ENCODE results near the gene BRSK2.

The BRSK2 gene

DNA sequence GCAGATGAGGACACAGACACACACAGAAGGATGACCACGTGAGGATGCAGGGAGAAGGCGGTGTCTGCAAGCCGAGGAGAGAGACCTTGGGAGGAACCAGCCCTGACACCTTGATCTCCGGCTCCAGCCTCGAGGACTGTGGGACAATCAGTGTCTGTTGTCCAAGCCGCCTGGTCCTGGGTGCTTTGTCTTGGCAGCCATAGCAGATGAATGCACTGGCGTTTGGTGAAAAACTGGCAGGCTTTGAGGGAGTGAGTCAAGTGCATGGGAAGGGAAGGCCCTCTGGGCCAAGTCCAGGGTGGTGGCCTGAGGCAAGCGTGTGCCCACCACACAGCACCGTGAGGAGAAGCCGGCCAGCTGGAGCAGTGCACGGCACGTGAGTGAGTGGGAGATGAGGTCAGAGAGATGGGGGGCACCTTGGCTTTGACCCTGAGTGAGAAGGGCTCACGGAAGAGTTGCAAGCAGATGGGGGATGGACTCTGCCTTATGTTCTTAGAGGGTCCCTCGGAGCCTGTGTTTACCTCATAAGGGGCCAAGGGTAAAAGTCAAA lies 12.4 kb upstream of the BRSK2 start:
- no peak for DNase-seq

DNA sequence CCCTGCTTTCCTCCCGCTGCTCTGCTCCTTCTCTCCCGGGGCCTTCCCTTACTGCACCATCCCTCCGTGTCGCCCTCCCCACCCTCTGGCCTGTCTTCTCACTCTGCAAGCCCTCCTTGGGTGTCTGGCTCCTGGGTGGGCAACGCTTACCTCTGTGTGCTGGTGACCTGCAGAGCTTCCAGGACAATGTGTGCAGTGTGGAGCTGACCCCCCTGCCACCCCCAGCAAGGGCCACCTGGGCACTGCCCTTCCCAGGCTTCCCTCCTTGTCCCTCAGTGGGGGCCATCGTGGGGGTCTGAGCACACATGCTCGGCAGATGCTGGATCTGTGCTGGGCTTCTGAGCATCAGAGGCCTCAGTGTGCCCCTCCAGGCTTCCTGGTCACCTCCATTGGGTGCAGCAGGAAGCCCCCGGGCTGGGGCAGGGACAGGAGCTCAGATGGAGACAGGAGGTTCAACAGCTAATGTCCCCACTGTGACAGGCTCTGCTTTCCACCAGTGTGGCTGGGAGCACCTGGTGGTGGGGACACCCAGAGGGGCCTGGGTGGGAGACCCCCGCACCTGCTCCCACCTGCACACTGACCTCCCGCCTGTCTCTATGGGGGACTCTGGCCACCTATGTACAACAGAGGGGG lies 7.8 kb upstream of the BRSK2 start:
- no peak for DNase-seq

DNA sequence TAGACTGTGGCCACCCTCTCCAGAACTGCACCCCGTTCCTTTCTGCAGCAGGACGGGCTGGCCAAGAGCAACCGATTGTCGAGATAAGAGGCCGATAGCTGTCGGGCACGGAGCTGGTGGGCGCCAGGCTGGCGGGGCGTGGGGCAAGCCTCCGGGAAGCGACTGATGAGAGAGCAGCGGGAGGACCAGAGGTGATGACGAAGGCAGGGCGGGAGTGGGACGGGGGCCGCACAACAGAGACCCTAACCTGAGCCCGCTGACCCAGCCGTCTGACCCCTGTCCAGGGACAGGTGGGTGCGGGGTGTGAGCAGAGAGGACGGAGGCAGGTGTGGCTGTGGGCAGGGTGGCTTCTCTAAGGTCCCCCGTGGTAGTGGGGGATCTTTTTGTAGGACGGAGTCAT lies 7.3 kb upstream of the BRSK2 start:
- no peak for DNase-seq

DNA sequence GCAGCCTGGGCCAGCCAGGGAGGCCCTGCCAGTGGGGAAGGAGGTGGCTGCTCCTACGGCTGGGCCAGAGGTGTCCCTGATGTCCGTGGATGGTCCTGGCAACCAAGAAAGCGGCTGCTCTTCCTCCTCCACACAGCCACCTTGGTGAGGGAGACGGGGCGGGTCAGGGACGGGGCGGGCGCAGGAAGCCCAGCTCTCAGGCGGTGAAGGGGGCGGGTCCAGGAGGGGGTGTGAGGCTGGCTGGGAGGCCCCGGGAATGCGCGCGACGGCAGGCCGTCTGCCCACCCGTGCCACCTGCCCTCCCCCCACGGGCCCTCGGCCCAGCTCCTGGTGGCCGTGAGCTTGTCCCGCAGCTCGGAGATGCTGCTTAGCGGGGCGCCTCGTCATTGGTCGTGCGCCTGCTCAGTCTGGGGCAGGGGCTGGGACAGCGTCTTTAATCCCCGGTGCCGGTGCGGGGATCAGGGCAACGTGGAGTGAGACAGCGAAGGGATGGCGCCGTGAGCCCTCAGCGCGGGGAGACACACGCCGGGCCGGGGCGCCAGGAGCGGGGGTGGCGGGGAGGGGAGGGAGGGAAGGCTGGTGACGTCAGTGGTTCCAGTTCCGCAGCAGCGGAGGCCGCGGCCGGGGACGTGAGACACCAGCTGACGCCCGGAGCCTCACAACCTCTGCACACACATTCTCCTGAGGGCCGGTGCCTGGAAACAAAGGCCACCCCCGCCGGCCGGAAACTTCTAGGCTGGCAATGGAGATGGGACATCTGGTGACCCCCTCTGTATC lies 6.7 kb upstream of the BRSK2 start:
- peak; percentile 80 for DNase-seq

DNA sequence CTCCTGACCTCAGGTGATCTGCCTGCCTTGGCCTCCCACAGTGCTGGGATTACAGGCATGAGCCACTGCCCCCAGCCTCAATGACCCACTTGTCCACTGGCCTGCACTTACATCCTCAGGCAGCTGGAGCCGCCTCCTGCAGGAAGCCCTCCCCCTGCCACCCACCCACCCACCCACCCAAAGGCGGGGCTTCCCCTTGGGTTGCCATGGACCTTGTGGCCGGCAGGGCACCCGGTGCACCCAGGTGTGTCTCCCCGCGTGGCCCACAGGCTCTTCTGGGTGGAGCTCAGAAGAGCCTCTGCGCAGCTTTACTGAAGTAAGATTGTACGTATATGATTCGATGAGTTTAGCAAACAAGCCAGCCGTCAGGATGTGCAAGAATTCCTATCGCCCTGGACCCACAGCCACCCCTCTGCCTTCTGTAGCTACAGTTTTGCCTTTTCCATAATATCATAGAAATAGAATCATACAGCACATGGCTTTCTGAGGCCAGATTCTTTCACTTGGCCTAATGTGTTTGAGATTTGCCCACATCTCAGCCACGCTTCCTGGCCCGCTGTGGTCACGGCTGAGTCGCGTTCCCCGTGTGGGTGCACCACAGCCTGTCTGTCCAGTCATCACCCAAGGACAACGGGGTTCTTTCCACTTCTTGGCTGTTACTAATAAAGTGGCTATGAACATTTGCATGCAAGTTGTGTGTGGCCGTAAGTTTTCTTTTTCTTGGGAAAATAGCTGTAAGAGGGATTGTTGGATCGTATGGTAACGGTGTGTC lies 5.3 kb upstream of the BRSK2 start:
- no peak for DNase-seq

DNA sequence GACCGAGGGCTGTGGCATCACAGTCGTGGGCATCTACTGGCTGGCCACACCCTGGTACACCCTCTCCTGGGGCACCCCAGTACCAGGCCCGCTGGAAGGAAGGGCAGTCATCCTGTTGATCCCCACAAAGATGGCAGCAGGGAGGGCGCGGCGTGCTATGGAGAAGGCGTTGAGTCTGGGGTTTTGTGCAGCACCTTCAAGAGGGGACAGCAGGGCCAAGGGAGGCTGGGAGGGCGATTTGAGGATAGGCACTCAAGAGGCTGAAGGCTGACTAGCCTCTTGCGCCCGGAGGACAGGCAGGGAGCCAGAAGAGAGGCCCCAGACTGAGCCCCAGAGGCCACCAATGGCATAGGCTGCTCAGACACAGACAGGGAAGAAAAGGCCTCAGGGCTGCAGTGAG lies 2.2 kb upstream of the BRSK2 start:
- no peak for DNase-seq

DNA sequence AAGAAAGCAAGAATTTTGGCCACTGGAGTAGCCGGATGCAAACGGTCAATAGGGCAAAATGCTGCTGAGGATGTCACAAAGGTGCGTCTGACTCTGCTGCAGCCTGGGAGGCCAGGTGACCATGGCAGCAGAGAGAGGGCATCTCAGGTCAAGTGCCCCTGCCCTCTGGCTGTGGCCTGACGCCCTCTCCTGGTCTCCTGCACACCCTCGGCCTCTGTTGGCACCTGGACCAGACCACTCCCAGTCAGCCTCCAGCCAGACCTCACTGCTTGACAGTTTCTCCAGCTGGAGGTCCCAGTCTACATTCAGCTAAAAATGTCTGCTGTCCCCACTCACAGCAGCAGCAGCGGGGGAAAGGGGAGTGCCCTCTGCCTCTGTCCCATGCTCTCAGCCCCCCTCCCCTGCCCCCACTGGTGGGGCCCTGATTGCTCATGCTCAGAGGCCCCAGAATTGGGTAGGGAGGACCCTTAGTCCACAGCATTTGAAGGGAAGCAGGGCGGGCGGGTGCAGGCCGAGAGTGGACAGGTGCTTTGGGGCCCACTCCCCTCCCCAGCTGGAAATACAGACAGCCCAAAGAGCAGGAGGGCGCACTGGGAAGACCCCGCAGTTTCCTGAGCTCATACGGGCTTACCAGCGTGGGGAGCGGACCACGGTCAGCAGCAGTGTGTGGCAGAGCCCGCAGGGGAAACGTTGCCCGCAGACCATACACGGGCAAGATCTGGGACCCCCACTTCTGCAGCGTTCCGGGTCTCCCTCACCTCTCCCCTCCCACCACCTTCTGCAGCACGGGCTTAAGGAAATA lies 1.6 kb upstream of the BRSK2 start:
- no peak for DNase-seq

DNA sequence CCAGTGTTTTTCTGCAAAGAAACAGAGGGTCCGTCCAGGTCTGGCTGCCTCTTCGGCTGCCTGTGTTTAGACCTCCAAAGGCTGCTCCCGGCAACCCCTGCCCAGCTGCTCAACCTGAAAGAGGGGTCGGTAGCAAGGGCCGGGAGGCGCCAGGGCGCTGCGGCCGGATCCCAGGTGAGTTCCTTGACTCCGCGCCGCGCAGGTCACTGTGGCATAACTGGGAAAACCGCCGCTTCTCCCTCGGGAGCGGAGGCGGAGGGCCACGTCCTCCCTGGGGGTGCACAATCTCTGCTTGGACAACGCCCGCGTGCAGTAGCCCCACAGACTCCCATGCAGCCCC lies 1.0 kb upstream of the BRSK2 start:
- no peak for DNase-seq

DNA sequence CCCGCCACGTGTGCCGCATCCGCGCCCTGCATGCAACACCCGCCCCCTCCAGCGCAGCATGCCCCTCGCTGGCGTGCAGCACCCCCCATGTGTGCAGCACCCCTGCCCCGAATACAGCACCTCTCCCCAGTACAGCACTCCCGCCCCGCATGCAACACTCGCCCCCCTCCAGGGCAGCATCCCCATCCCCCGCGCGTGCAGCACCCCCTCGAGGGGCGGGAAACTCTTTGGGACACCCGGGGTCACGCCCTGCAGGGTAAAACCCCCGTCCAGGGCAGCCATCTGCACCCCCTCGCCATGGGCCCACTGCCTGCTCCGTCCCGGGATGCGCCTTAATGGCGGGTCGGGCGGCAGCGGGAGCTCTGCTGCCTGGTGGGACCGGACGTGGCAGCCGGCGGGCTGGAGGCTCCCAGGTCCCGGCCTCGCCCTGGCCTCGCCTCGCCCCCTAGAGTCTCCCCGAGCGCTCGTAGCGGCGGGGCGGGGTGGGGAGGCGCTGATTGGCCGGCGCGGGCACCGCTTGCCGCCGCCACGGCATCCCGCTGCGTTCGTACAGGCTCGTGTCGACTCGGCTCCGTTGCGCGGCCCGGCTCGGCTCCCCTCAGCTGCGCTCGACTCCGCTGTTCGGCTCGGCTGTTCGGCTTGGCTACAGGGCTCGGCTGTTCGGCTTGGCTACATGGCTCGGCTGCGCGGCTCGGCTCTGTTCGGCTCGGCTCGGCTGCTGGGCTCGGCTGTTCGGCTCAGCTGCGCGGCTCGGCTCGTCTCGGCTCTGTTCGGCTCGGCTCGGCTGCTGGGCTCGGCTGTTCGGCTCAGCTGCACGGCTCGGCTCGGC lies 417 bp upstream of the BRSK2 start:
- DNase-seq = peak; percentile 97

DNA sequence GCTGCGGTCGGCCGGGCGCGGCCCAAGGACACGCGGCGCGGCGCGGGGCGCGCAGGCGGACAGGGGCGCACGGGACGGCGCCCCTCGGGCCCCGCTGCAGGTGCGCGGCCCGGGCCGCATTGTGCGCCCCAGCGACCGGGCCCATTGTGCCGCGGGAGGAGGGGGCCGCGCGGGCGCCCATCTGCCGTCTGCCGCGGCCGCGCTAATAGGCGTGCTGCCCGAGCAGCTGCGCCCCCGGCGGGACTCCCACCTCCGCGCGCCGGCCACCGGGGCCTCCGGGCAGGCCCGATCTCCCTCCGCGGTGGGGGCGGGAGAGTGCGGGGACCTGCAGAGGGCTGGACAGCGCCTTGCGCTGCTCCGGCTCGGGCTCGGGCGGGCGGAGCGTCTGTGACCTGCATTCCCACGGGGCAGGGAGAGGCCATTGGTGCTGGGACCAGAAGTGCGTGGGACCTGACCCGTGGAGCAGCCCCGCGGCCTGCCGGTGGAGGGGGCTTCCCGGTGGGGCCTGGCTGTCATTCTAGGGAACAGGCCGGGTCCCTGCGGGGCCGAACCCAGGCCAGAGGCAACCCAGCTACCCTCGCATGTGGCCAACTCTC lies 933 bp downstream of the BRSK2 start:
- DNase-seq = peak; percentile 63

DNA sequence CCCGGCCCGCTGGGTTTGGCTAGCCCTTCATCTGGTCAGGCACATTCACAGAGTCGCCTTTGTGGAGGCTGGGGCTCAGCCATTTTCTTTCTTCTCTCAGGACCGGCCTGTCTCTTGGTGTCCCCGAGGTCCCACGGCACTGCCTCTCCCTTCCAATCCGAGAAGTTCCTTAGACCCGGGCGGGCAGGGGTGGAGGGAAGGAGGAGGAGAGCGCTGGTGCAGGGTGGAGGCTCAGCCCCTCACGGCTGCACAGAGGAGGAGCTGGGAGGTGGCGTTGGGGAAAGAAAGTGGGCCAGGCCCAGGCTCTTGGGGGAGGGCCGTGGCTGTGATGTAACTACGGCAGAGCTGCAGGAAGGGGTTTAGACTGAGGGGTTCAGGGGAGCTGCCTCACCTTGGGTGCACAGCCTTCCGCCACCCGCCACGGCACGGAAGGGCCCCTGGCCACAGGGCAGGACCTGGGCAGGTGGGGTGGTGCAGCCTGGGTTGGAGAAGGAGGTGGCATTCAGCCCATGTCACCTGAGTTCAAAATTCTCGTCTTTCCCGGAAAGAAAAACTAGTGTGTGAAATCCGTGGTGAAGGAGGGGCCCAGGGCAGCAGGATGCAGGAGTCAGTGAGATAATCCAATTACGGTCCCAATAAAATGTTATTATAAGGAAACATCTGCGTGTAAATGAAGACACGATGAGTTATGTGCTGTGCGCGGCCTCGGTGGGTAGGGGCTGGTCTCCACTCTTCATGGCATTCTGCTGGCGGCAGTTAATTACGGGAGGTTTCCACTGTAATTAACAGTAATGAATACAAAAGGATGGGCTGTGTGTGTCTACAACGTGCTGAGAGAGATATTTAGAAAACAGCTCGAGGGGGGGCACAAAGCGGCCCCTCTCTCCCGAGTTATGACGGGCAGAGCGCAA lies 1.7 kb downstream of the BRSK2 start:
- DNase-seq = no peak

DNA sequence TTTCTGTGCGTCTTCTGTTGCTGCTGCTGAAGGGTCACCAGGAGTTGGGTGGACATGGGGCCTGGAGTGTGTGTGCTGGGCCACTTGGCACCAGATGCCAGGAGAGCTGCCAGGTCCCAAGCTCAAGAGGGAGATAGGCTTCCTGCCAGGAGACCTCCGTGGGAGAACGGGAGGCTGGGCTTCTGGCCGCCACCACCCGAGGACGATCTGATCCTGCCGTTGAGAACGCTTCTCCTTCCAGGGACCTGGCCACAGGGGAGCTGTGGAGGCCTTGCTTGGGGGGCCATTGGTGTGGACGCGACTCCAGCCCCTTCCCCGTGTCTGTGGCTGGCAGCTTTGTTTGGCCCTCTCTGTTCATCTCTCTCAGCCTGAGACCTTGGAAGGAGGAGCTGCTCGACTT lies 2.4 kb downstream of the BRSK2 start:
- DNase-seq = no peak

DNA sequence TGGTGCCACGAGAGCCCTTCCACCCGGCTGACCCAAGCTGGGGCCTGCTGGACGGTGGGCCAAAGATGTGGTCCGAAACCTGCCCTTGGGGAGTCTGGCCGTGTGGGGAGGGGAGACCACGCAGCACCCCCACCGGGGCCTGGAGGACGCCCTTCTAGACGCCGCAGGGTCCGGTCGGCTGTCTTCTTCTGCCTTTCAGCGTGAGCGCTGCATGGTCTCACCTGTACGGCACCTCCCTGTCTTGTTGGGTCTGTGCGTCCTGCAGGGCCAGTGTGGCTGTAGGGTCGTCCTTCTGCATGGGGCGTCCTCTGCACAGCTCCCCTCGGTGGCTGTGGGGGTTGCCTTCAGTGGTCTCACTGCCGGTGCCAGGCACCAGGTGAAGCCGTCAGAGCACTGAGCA lies 2.8 kb downstream of the BRSK2 start:
- no peak for DNase-seq

DNA sequence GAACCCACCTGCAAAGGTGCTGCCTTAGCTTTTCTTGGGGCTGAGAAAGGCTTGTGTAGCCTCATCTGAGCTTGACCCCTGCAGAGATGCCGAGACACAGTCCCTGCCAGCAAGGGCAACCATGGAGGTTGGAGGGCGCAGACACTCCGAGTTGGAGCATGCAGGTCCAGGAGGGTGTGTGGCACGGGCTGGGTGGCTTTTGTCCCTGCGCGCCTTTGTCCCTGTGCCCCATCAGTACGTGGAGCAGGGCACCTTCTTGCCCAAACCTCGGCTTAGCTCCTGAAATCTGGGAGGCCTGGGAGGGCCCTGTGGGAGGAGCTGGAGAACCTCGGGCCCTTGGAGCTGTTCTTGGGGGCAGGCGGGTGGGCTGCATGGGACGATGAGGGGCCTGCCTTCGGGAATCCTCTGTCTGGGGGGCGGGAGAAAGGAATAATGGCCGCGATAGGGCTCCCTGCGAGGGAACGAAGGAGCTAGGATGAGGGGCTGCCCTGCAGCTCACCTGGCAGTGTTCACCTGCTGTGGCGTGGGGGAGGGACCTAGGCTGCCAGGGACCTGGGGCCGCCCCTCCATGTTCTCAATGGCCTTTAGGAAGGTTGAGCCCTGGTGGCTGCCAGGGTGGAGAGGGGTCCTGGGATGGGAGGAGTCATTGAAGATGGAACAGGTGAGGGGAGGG lies 3.4 kb downstream of the BRSK2 start:
- no peak for DNase-seq

DNA sequence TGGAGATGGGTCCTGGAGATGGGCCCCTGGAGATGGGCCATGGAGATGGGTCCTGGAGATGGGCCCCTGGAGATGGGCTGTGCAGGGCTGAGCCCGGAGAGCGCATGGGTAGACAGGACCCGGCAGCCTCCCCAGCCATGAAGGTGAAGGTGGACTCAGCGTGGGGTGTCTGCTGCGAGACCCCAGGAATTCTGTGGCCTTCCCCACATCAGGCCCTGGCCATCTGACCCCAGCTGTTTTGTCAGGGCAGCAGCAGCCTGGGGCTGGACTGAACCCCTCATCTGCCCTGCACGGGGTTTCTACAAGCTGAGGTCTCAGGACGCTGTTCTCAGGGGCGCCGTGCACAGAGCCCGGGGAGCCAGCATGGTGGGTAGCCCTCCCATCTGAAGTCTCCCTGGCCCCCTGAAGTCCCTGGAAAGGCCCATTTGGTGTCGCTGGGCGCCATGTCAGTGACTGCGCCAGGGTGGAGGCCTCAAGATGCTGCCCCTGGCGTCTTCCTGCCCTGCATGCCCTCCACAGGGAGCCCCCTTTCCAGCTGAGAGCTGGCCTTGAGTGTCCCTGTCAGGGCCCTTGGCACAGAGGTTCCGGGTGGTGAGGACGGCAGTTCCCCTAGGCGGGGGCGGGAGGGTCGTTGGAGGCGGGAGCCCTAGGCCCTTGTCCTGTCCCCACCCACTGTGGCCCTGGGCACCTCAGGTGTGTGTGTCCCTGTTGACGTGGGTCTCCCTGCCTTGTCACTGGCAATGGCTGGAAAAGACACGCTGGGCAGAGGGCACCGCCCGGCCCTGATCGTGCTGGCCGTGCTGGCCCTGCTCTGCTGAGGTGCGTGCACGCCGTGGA lies 5.4 kb downstream of the BRSK2 start:
- DNase-seq = no peak

DNA sequence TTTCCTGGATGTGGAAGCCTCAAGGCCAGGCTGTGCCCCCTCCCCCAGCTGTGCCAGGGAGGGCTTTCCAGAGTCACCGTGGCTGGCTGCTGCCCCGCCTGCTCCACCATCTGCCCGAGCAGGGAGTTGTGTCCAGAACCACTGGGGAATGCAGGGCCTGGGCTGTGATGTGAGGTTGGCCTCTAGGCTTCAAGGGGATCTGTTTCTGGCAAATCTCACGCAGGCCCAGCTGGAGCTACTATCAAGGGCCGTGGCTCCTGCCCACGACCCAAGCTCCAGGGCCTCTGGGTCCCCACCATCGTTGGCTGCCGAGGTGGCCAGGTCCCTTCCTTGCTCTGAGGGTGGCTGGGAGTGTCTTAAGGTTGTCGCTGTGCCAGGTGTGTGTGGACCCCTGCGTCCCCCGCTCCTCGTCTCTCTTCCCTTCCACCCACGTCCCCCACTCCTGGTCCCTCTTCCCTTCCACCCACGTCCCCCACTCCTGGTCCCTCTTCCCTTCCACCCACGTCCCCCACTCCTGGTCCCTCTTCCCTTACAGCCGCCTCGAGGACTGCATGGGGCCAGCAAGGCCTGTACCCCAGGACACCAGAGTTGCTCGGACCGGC lies 6.1 kb downstream of the BRSK2 start:
- no peak for DNase-seq

DNA sequence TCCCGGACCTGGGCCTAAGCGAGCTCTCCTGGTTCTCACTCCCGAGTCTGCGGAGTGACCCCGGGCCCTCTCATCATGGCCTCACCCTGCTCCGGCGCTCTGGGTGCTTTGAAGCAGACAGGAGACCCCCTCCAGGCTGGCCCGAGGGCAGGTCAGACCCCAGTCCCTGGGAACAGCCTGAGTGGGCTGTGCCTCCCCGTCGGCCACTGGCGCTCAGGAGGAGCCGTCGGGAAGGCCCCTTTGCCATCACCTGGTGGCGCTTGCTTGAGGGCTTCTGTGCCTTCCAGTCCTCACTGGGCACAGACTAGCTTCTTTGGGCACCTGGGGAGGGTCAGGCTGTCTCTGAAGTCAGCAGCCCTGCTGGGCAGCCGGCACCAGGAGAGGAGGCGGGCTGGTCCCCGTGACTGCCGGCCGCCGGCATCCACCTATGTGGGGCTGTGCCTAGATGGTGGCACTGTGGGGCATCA lies 6.7 kb downstream of the BRSK2 start:
- no peak for DNase-seq

DNA sequence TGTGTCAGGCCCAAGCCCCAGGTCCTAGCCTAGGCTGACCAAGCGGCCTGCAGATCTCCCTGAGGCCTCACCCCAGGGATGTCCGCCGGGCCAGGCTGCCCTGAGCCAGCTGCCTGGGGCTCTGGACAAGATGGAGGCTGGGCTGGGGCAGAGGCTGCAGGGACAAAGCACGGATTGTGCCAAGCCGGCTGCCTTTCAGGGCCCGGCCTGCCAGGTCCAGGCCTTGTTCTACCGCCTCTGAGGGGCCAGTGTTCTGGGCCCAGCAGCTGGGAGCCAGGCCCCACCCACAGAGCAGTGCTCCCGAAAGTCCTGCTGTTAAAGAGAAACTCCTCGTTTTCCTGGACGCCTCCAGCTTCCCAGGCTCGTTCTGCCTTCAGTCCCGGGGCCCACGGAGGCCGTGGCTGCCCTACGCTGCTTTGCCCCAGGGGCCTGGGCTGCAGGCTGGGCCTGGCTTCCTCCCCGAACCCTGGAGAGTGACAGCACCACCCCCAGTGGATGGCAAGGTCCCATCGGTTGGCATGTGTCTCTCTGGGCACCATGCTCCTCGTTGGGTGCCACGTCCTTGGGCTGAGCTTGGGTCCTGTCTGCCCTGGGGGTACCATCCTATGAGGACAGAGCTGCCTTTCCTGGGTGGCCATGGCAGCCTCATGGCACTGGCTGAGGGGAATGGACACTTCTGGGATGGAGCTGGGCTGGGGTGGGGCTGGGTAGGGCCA lies 7.6 kb downstream of the BRSK2 start:
- peak; percentile 93 for DNase-seq
